Astrocyte (in vitro differentiated cells and primary cell): ENCODE results near the gene SERPINH1. TPM values are rescaled to one million over a fixed set of nuclear protein-coding genes. Genes with fewer than 3 reads are reported as not detected.

Experiments used
- DNase-seq: peaks from one replicate; pipeline ENCODE4 v3.0.0-alpha.2; 2010; ENCODE audit warnings: low read depth
- FAIRE-seq: peaks from 2 replicates; lab custom pipeline; 2011; peaks lifted over from hg19 to GRCh38; lab: Jason Lieb, UNC
- H2AFZ ChIP-seq: 2 replicates; pipeline ENCODE4 v1.6.0; 2012; ENCODE audit warnings: low read depth, low read length, inconsistent platforms
- H3K27ac ChIP-seq: 2 replicates; pipeline ENCODE4 v1.5.1; 2011; ENCODE audit warnings: low read depth, low read length, inconsistent platforms
- H3K27me3 ChIP-seq: 2 replicates; pipeline ENCODE4 v1.6.0; 2011; ENCODE audit warnings: low read length, inconsistent platforms; ENCODE audit not compliant: insufficient read depth
- H3K36me3 ChIP-seq: 2 replicates; pipeline ENCODE4 v1.5.1; 2011; ENCODE audit warnings: low read length, inconsistent platforms; ENCODE audit not compliant: insufficient read depth
- H3K4me1 ChIP-seq: 2 replicates; pipeline ENCODE4 v1.5.1; 2011; ENCODE audit warnings: low read length, inconsistent platforms; ENCODE audit not compliant: insufficient read depth
- H3K4me2 ChIP-seq: 2 replicates; pipeline ENCODE4 v1.6.0; 2012; ENCODE audit warnings: low read length, inconsistent platforms
- H3K4me3 ChIP-seq: 2 replicates; pipeline ENCODE4 v1.5.1; 2011; ENCODE audit warnings: low read depth, mild to moderate bottlenecking, low read length, inconsistent platforms; ENCODE audit not compliant: insufficient read depth
- H3K79me2 ChIP-seq: 2 replicates; pipeline ENCODE4 v1.6.0; 2012; ENCODE audit warnings: mild to moderate bottlenecking, low read length, inconsistent platforms; ENCODE audit not compliant: insufficient read depth
- H3K9ac ChIP-seq: 2 replicates; pipeline ENCODE4 v1.6.0; 2012; ENCODE audit warnings: mild to moderate bottlenecking, low read length, inconsistent platforms
- H3K9me3 ChIP-seq: 2 replicates; pipeline ENCODE4 v1.5.1; 2012; ENCODE audit warnings: low read depth, mild to moderate bottlenecking, low read length, inconsistent platforms; ENCODE audit not compliant: insufficient read depth
- H4K20me1 ChIP-seq: 2 replicates; pipeline ENCODE4 v1.6.0; 2012; ENCODE audit warnings: low read length, inconsistent platforms; ENCODE audit not compliant: insufficient read depth
- H3K27ac Mint-ChIP-seq: one replicate; pipeline ENCODE4 v1.8.0; 2021; ENCODE audit warnings: mild to moderate bottlenecking, mixed read lengths; ENCODE audit not compliant: unreplicated experiment
- H3K27me3 Mint-ChIP-seq: one replicate; pipeline ENCODE4 v1.8.0; 2021; ENCODE audit warnings: low read depth, mixed read lengths; ENCODE audit not compliant: unreplicated experiment
- H3K36me3 Mint-ChIP-seq: one replicate; pipeline ENCODE4 v1.8.0; 2021; ENCODE audit warnings: low read depth, mixed read lengths; ENCODE audit not compliant: unreplicated experiment
- H3K4me1 Mint-ChIP-seq: one replicate; pipeline ENCODE4 v1.8.0; 2021; ENCODE audit warnings: low read depth, mixed read lengths; ENCODE audit not compliant: unreplicated experiment
- H3K4me3 Mint-ChIP-seq: one replicate; pipeline ENCODE4 v1.8.0; 2021; ENCODE audit warnings: mild to moderate bottlenecking, moderate library complexity, mixed read lengths; ENCODE audit not compliant: unreplicated experiment
- H3K9me3 Mint-ChIP-seq: one replicate; pipeline ENCODE4 v1.8.0; 2021; ENCODE audit warnings: mild to moderate bottlenecking, mixed read lengths; ENCODE audit not compliant: unreplicated experiment
- EZH2 ChIP-seq: IDR thresholded peaks from 2 replicates; pipeline ENCODE4 v1.6.1; 2012; ENCODE audit warnings: mild to moderate bottlenecking, low read length, inconsistent platforms; ENCODE audit not compliant: insufficient read depth
- total RNA-seq: library from RNA; stranded (reverse); gene quantifications from 2 replicates; pipeline ENCODE4 v1.2.1, GENCODE V29; 2021
- TF ChIP-seq, protein P1 (sequence below): IDR thresholded peaks from 2 replicates; pipeline ENCODE4 v1.5.1; 2011; ENCODE audit warnings: low read depth, mild to moderate bottlenecking, inconsistent platforms, low read length, moderate library complexity; ENCODE audit not compliant: insufficient read depth

Gene SERPINH1
- total RNA-seq, 1 donor from 2014 or later: 768 TPM

DNA sequence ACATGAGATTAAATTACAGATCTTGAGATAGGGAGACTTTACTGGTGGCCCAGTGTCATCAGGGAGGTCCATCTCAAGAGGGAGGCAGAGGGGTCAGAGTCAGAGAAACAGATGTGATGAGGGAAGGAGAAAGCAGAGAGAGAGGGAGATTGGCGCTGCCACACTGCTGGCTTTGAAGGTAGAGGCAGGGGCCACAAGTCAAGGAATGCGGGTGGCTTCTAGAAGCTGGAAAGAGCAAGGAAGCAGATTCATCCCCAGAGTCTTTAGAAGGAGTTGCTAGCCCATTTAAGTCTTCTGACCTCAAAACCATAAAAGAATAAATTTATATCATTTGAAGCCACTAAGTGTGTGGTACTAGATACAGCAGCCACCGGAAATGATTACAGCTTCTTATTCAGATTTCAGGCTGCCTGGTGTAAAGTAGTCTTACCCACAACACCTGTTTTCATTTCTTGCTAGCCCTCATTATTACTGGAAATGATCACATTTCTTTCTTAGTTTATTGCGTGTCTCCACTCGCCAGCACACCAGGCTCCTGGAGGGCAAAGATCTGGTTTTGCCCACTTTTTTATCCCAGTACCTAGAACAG lies 12.6 kb upstream of the SERPINH1 start:
- H3K27me3 Mint-ChIP-seq: peaks cover 4% of the 10 kb centered on the region
- H3K4me3 ChIP-seq: no peak overlapping the region
- FAIRE-seq (no peak), DNase-seq (no peak)
- peaks cover 9% of the 10 kb centered on the region for H3K4me1 ChIP-seq
- no peak overlapping the region for H3K9ac ChIP-seq
- H3K9me3 ChIP-seq: no peaks in the 10 kb centered on the region
- no peak overlapping the region for H3K27ac ChIP-seq
- H3K4me1 Mint-ChIP-seq: peaks cover 8% of the 10 kb centered on the region
- H3K79me2 ChIP-seq: no peaks in the 10 kb centered on the region
- TF ChIP-seq, protein P1, sequence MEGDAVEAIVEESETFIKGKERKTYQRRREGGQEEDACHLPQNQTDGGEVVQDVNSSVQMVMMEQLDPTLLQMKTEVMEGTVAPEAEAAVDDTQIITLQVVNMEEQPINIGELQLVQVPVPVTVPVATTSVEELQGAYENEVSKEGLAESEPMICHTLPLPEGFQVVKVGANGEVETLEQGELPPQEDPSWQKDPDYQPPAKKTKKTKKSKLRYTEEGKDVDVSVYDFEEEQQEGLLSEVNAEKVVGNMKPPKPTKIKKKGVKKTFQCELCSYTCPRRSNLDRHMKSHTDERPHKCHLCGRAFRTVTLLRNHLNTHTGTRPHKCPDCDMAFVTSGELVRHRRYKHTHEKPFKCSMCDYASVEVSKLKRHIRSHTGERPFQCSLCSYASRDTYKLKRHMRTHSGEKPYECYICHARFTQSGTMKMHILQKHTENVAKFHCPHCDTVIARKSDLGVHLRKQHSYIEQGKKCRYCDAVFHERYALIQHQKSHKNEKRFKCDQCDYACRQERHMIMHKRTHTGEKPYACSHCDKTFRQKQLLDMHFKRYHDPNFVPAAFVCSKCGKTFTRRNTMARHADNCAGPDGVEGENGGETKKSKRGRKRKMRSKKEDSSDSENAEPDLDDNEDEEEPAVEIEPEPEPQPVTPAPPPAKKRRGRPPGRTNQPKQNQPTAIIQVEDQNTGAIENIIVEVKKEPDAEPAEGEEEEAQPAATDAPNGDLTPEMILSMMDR: no peak
- TF ChIP-seq EZH2: no peak
- no peak overlapping the region for H3K4me3 Mint-ChIP-seq
- H3K36me3 ChIP-seq: no peaks in the 10 kb centered on the region
- H2AFZ ChIP-seq: no peak overlapping the region
- H3K4me2 ChIP-seq: no peak overlapping the region
- no peaks in the 10 kb centered on the region for H3K36me3 Mint-ChIP-seq
- peaks cover 4% of the 10 kb centered on the region for H3K27me3 ChIP-seq
- H4K20me1 ChIP-seq: no peaks in the 10 kb centered on the region
- peak overlapping the region; percentile 50 for H3K27ac Mint-ChIP-seq
- H3K9me3 Mint-ChIP-seq: no peaks in the 10 kb centered on the region

DNA sequence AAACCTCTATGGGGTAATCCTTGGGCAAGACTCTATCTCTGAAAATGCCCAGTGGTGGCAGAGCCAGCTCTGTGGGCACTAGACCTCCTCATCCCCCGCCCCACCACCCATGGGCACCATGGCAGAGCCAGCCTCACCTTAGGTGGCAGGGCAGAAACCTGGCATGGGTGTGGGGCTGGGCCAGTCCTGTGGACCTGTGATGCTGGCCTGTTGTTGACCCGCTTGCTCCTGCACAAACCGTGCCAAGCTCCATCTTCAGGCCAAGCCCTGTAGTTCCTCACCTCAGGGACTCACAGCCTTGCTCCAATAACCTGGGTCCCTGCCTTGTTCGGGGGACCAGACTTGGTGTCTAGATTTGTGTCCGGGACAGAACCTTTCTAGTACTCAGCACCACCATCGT lies 8.9 kb upstream of the SERPINH1 start:
- Histone ChIP-seq H3K4me1 (peaks cover 25% of the 10 kb centered on the region), H3K4me2 (no peak overlapping the region), H4K20me1 (no peaks in the 10 kb centered on the region), H3K27me3 (no peaks in the 10 kb centered on the region), H3K27ac (no peak overlapping the region), H3K9ac (no peak overlapping the region), H3K79me2 (no peaks in the 10 kb centered on the region), H3K9me3 (no peaks in the 10 kb centered on the region), H3K4me3 (no peak overlapping the region), H3K36me3 (no peaks in the 10 kb centered on the region), H2AFZ (no peak overlapping the region)
- H3K4me3 Mint-ChIP-seq: no peak overlapping the region
- H3K4me1 Mint-ChIP-seq: peaks cover 15% of the 10 kb centered on the region
- no peaks in the 10 kb centered on the region for H3K9me3 Mint-ChIP-seq
- H3K27ac Mint-ChIP-seq: no peak overlapping the region
- no peaks in the 10 kb centered on the region for H3K36me3 Mint-ChIP-seq
- FAIRE-seq (no peak), DNase-seq (no peak)
- TF ChIP-seq, protein P1: no peak
- no peak for TF ChIP-seq EZH2
- no peaks in the 10 kb centered on the region for H3K27me3 Mint-ChIP-seq

DNA sequence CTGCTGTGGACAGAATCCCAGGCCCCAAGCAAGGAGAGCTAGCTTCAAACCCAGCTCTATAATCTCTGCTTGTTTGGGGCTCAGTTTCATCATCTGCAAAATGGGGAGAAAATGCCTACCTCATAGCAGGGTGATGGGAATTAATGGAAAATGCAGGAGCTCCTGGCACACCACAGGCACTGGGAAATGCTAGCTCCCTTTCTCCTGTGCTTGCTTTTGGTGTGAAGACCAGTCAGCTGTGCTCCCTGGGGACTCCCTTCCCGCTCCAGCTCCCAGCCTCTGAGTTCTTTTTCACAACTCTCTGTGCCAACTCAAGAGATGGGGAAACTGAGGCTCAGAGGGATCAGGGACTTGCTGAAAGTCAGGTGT lies 8.2 kb upstream of the SERPINH1 start:
- Histone ChIP-seq H3K27me3 (no peaks in the 10 kb centered on the region), H2AFZ (no peak overlapping the region), H3K4me3 (no peak overlapping the region), H4K20me1 (no peaks in the 10 kb centered on the region), H3K9me3 (no peaks in the 10 kb centered on the region), H3K9ac (peak overlapping the region; percentile 38), H3K27ac (peak overlapping the region; percentile 33), H3K4me2 (peak overlapping the region; percentile 62), H3K36me3 (no peaks in the 10 kb centered on the region), H3K79me2 (no peaks in the 10 kb centered on the region), H3K4me1 (peaks cover 32% of the 10 kb centered on the region)
- H3K36me3 Mint-ChIP-seq: no peaks in the 10 kb centered on the region
- TF ChIP-seq, protein P1: no peak
- no peak for TF ChIP-seq EZH2
- DNase-seq (no peak), FAIRE-seq (no peak)
- peaks cover 21% of the 10 kb centered on the region for H3K4me1 Mint-ChIP-seq
- peak overlapping the region; percentile 96 for H3K27ac Mint-ChIP-seq
- H3K9me3 Mint-ChIP-seq: no peaks in the 10 kb centered on the region
- H3K4me3 Mint-ChIP-seq: no peak overlapping the region
- H3K27me3 Mint-ChIP-seq: no peaks in the 10 kb centered on the region
